ENCODE data around the gene MAP3K5.

DNA sequence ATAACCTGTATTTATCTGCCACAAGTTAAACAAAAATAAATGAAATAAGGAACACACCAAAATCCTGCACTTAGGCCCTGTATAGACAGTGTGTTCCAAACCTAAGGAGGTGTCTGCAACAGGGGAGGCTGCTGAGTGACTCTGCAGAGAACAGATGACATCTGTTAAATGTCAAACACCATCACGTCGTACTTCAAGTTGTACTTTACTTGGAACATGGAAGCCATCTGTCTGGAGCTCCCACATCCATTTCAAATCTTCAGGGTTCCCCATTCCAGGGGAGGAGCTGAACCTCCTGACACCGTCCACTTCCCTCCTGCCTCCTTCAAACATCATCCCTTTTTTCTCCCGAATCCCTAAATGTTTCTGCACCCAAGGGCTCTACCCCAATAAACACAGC, 240.2 kb downstream of the MAP3K5 start:
- TF ChIP-seq POLR2A (IDR thresholded peaks at IDR 0.05) (no peak), POLR2AphosphoS5 (IDR thresholded peaks at IDR 0.05) (no peak)
- TF ChIP-seq, protein P1, sequence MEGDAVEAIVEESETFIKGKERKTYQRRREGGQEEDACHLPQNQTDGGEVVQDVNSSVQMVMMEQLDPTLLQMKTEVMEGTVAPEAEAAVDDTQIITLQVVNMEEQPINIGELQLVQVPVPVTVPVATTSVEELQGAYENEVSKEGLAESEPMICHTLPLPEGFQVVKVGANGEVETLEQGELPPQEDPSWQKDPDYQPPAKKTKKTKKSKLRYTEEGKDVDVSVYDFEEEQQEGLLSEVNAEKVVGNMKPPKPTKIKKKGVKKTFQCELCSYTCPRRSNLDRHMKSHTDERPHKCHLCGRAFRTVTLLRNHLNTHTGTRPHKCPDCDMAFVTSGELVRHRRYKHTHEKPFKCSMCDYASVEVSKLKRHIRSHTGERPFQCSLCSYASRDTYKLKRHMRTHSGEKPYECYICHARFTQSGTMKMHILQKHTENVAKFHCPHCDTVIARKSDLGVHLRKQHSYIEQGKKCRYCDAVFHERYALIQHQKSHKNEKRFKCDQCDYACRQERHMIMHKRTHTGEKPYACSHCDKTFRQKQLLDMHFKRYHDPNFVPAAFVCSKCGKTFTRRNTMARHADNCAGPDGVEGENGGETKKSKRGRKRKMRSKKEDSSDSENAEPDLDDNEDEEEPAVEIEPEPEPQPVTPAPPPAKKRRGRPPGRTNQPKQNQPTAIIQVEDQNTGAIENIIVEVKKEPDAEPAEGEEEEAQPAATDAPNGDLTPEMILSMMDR (IDR thresholded peaks at IDR 0.05), result no peak

Measured in suprapubic skin (tissue), 4 donors.